Heart right ventricle (tissue), 16 donors: ENCODE data around the gene RAB31. TPM values are rescaled to one million over a fixed set of nuclear protein-coding genes. Genes with fewer than 3 reads are reported as not detected.

Experiments used
- ATAC-seq, 8 donors: fragments of 200-7000 bp; cut with Tn5 transposase; one replicate each; pipeline ENCODE4 v1.9.1; 2020; ENCODE audit warnings: mild to moderate bottlenecking in 8 of 8, moderate library complexity in 8 of 8, moderate number of reproducible peaks in 1 of 8
- DNase-seq, 2 donors: peaks; one replicate each; pipeline ENCODE4 v3.0.0-alpha.2; 2020
- H3K27ac ChIP-seq, 10 donors: fragments of 200-600 bp; sonication (generic) in 2 of 10; one replicate each; pipeline versions ENCODE4 v1.5.0 to v1.8.0; 2020 to 2022; ENCODE audit warnings: mild to moderate bottlenecking in 3 of 10
- H3K27me3 ChIP-seq, 7 donors: fragments of 200-600 bp; one replicate each; pipeline ENCODE4 v1.8.0; 2021 to 2022; ENCODE audit warnings: mild to moderate bottlenecking in 2 of 7
- H3K36me3 ChIP-seq, 9 donors: fragments of 200-600 bp; sonication (generic) in 1 of 9; one replicate each; pipeline versions ENCODE4 v1.5.0 to v1.8.0; 2020 to 2022; ENCODE audit warnings: mild to moderate bottlenecking in 2 of 9
- H3K4me1 ChIP-seq, 9 donors: fragments of 200-600 bp; sonication (generic) in 1 of 9; one replicate each; pipeline versions ENCODE4 v1.5.0 to v1.8.0; 2020 to 2022; ENCODE audit warnings: mild to moderate bottlenecking in 4 of 9
- H3K4me3 ChIP-seq, 10 donors: fragments of 200-600 bp; sonication (generic) in 2 of 10; one replicate each; pipeline versions ENCODE4 v1.5.0 to v1.8.0; 2020 to 2022; ENCODE audit warnings: mild to moderate bottlenecking in 7 of 10, moderate library complexity in 2 of 10
- H3K9me3 ChIP-seq, 11 donors: fragments of 200-600 bp in 10 of 11; sonication (generic) in 2 of 11; one replicate each; pipeline versions ENCODE4 v1.5.0 to v1.8.0; 2013 to 2022; ENCODE audit warnings: mild to moderate bottlenecking in 2 of 11, control low read depth in 1 of 11, moderate library complexity in 1 of 11
- WGBS, 2 donors: extraction: QIAGEN DNeasy Blood & Tissue Kit; methylation state at CpG; one replicate each; pipeline ENCODE4 v1.1.7; 2013; ENCODE audit warnings: inconsistent platforms in 1 of 2; 5-methylcytosine and 5-hydroxymethylcytosine counted together
- intact Hi-C, 10 donors: fragments of 100-400 bp; cut with DNase I; formaldehyde crosslinking; loops; one replicate each; pipeline versions ENCODE4 v1.11.1 to v1.14.2; 2022
- polyA plus RNA-seq, 2 donors: library from polyadenylated mRNA; stranded (reverse); fragments of 200-250 nt; gene quantifications; one replicate each; pipeline ENCODE4 v1.2.3, GENCODE V29; 2013
- total RNA-seq, 10 donors: library from RNA; stranded (reverse); fragmentation: NEBNext Ultra II Directional in 3 of 10; extraction: Animal tissue kit (Norgen Biotek cat#: 25700) in 3 of 10; gene quantifications; one replicate each; pipeline versions ENCODE4 v1.2.1 to v1.2.4, GENCODE V29; 2021 to 2023
- TF ChIP-seq, protein P1 (sequence below), 9 donors: fragments of 200-600 bp; sonication (generic) in 2 of 9; IDR thresholded peaks; one replicate each; pipeline versions ENCODE4 v1.5.0 to v1.8.0; 2021 to 2022; ENCODE audit warnings: antibody characterized with exemption in 9 of 9, mild to moderate bottlenecking in 5 of 9, moderate library complexity in 1 of 9
- donor health status: Arrhythmogenic right ventricular cardiomyopathy.
- donor health status: ischemic (EF 13 %, LVEDD 7.1; RV severe dilation, severe dysfunction).
- donor health status: healthy with polysubstance abuse.
- donor health status: DM: no; HTN: yes; CAD: no.
- donor health status: DM: no; HTN: no; CAD: no.
- donor health status: ischemic (EF 25% LVEDD 6.9; RV normal size, moderate dysfunction).
- donor health status: ischemic (EF 25% LVEDD 5.7; RV mildly dilated, moderate dysfunction).
- donor health status: healthy.
- donor health status: DM: yes; HTN: yes; CAD: no.
- donor health status: Ischemic cardiomyopathy.
- donor health status: ischemic (EF 35%, LVEDD 5.7; RV mildly dilated, moderate dysfunction).
- donor health status: nonischemic (EF 11% LVEDD 7.7; RV severe dilation, severe dysfunction).
- donor health status: DM: yes; HTN: yes; CAD: no.
- donor health status: PGD.
- donor health status: ischemic (EF 29% LVEDD 5.4; RV normal size, mild dysfunction).
- donor health status: nonischemic (EF 23%, LVEDD 6.1; RV moderate dilation, normal function).

RAB31 gene
- total and polyA plus RNA-seq, 12 donors, result 4.5 to 47.8 (median 16.6) TPM

- peaks cover 0 to 6% (median 0%) of the 10 kb centered on the region in 11 donors for H3K9me3 ChIP-seq
- TF ChIP-seq, protein P1, sequence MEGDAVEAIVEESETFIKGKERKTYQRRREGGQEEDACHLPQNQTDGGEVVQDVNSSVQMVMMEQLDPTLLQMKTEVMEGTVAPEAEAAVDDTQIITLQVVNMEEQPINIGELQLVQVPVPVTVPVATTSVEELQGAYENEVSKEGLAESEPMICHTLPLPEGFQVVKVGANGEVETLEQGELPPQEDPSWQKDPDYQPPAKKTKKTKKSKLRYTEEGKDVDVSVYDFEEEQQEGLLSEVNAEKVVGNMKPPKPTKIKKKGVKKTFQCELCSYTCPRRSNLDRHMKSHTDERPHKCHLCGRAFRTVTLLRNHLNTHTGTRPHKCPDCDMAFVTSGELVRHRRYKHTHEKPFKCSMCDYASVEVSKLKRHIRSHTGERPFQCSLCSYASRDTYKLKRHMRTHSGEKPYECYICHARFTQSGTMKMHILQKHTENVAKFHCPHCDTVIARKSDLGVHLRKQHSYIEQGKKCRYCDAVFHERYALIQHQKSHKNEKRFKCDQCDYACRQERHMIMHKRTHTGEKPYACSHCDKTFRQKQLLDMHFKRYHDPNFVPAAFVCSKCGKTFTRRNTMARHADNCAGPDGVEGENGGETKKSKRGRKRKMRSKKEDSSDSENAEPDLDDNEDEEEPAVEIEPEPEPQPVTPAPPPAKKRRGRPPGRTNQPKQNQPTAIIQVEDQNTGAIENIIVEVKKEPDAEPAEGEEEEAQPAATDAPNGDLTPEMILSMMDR (IDR thresholded peaks at IDR 0.05), result no peak
These were observed 80.8 kb downstream of the RAB31 start for GRCh38 chr18:9788860-9789259.

GRCh38 chr18:9790261-9790660 is 82.2 kb downstream of the RAB31 start:
- TF ChIP-seq, protein P1 (IDR thresholded peaks at IDR 0.05), result no peak
- Histone ChIP-seq H3K9me3 (peaks cover 0 to 6% (median 0%) of the 10 kb centered on the region in 11 donors), H3K4me1 (peaks cover 0 to 25% (median 0%) of the 10 kb centered on the region in 9 donors), H3K27me3 (no peaks in the 10 kb centered on the region), H3K27ac (no peak overlapping the region), H3K4me3 (no peak overlapping the region), H3K36me3 (peaks cover 0 to 17% (median 0%) of the 10 kb centered on the region in 9 donors)
- 79 to 90% methylated on average over 2 of the region's 2 CpGs for WGBS, 2 donors
- no peak for ATAC-seq
- intact Hi-C loops, result no loop called here
- DNase-seq, result no peak

More at GRCh38 chr18:9788860-9789259, 80.8 kb downstream of the RAB31 start:
- H3K36me3 ChIP-seq, result peaks cover 0 to 11% (median 0%) of the 10 kb centered on the region in 9 donors
- intact Hi-C loops, result no loop called here
- H3K4me1 ChIP-seq, result peaks cover 0 to 25% (median 0%) of the 10 kb centered on the region in 9 donors
- 95% methylated on average over 2 of the region's 2 CpGs for WGBS, 2 donors
- H3K4me3 ChIP-seq, result no peak overlapping the region
- DNase-seq (no peak), ATAC-seq (no peak)
- no peak overlapping the region for H3K27ac ChIP-seq
- no peaks in the 10 kb centered on the region for H3K27me3 ChIP-seq

DNA sequence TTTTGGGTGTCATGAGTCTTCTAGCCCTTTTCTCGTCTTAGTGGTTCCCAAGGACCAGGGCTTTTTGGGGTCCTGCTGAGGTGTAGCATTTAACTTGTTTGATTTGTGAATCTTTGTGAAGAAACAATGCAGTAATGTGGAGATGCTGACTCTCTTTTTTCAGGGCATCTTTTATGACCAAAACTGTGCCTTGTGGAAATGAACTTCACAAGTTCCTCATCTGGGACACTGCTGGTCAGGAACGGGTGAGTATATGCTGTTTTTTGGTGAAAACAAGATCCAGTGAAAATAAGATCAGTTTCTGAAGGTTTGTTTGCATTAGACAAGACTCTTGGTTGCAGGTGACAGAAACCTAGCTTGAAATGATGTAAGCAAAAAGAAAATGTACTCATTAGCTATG is 83.9 kb downstream of the RAB31 start:
- Histone ChIP-seq H3K27me3 (no peaks in the 10 kb centered on the region), H3K27ac (peak overlapping the region in 1 of 10 donors; percentile 56), H3K4me3 (no peak overlapping the region), H3K36me3 (peaks cover 0 to 16% (median 0%) of the 10 kb centered on the region in 9 donors), H3K4me1 (peaks cover 0 to 20% (median 0%) of the 10 kb centered on the region in 9 donors), H3K9me3 (peaks cover 0 to 6% (median 0%) of the 10 kb centered on the region in 11 donors)
- TF ChIP-seq, protein P1 (IDR thresholded peaks at IDR 0.05), result no peak
- intact Hi-C loops, result no loop called here
- ATAC-seq (no peak), DNase-seq (no peak)
- 91 to 94% methylated on average over 2 of the region's 2 CpGs for WGBS, 2 donors

- WGBS, 2 donors, result 96 to 97% methylated on average over 3 of the region's 3 CpGs
These were observed 84.6 kb downstream of the RAB31 start for GRCh38 chr18:9792565-9793245.

More at GRCh38 chr18:9792565-9793245, 84.6 kb downstream of the RAB31 start:
- H3K36me3 ChIP-seq, result peaks cover 0 to 16% (median 0%) of the 10 kb centered on the region in 9 donors
- H3K4me3 ChIP-seq, result no peak overlapping the region
- DNase-seq, result no peak
- no peaks in the 10 kb centered on the region for H3K27me3 ChIP-seq
- peak overlapping the region in 1 of 10 donors; percentile 56 for H3K27ac ChIP-seq
- peak in 2 of 8 donors; percentile 4 to 28 for ATAC-seq
- TF ChIP-seq, protein P1 (IDR thresholded peaks at IDR 0.05), result peak in 7 of 9 donors; percentile 31 to 69 (median 42)
- peaks cover 0 to 5% (median 0%) of the 10 kb centered on the region in 11 donors for H3K9me3 ChIP-seq
- intact Hi-C loops, result no loop called here
- H3K4me1 ChIP-seq, result peaks cover 0 to 15% (median 0%) of the 10 kb centered on the region in 9 donors
